HEK293 (cell line): ENCODE results near the gene PHF13.

Experiments
- CTCF ChIA-PET: fragments of 350-600 bp; formaldehyde crosslinking; extraction: SDS; loops from one replicate; lab custom pipeline; 2021; ENCODE audit warnings: antibody characterized with exemption; lab: Yijun Ruan, JAX
- POLR2A ChIA-PET: fragments of 300-600 bp; formaldehyde crosslinking; extraction: SDS; loops from one replicate; lab custom pipeline; 2020; ENCODE audit warnings: antibody characterized with exemption, inconsistent platforms; lab: Yijun Ruan, JAX
- H3K27ac ChIP-seq: fragments of 200-500 bp; sonication (Bioruptor generic); 2 replicates; pipeline ENCODE4 v1.5.1; 2014; ENCODE audit warnings: low read depth, low read length, control low read depth, inconsistent platforms; ENCODE audit errors: extremely low read depth
- H3K36me3 ChIP-seq, 2 experiments: fragments of 200-500 bp in 1 of 2; sonication (Bioruptor generic) in 1 of 2; 1 replicate in 1 of 2; 2 replicates in 1 of 2; pipeline ENCODE4 v1.5.1; 2014 to 2017; ENCODE audit warnings: inconsistent platforms in 2 of 2, low read length in 2 of 2; ENCODE audit not compliant: control insufficient read depth in 2 of 2, insufficient read depth in 1 of 2
- H3K4me1 ChIP-seq: fragments of 200-500 bp; sonication (Bioruptor generic); 2 replicates; pipeline ENCODE4 v1.5.1; 2014; ENCODE audit warnings: mild to moderate bottlenecking, low read length, inconsistent platforms; ENCODE audit not compliant: control insufficient read depth, insufficient read depth
- H3K4me3 ChIP-seq: 2 replicates; pipeline ENCODE4 v1.5.1; 2011; ENCODE audit warnings: low read depth, mild to moderate bottlenecking, control low read depth, low read length, moderate library complexity
- H3K9me3 ChIP-seq: fragments of 200-500 bp; sonication (Bioruptor generic); 2 replicates; pipeline ENCODE4 v1.5.1; 2014; ENCODE audit warnings: low read depth, low read length, inconsistent platforms; ENCODE audit not compliant: control insufficient read depth, insufficient read depth
- HOXC10 ChIP-seq: sonication (generic); formaldehyde crosslinking; IDR thresholded peaks from 2 replicates; pipeline ENCODE4 v1.8.1; 2023; ENCODE audit warnings: mild to moderate bottlenecking, missing genetic modification reagents
- MEIS1 ChIP-seq: sonication (generic); formaldehyde crosslinking; IDR thresholded peaks from 2 replicates; pipeline ENCODE4 v1.8.1; 2022; ENCODE audit warnings: missing genetic modification reagents, mild to moderate bottlenecking, borderline replicate concordance
- MYNN ChIP-seq: fragments of 450-650 bp; formaldehyde crosslinking; IDR thresholded peaks from 2 replicates; pipeline ENCODE4 v1.5.1; 2016; ENCODE audit warnings: missing biosample characterization, missing genetic modification characterization, borderline replicate concordance
- SP7 ChIP-seq: fragments of 450-650 bp; formaldehyde crosslinking; IDR thresholded peaks from 2 replicates; pipeline ENCODE4 v1.5.1; 2016; ENCODE audit warnings: missing biosample characterization, missing genetic modification characterization
- TCF7L2 ChIP-seq: IDR thresholded peaks from 2 replicates; pipeline ENCODE4 v1.6.1; 2011; ENCODE audit warnings: low read depth, mild to moderate bottlenecking, inconsistent platforms, low read length, moderate library complexity, borderline replicate concordance
- ZBTB49 ChIP-seq: fragments of 450-650 bp; formaldehyde crosslinking; IDR thresholded peaks from 2 replicates; pipeline ENCODE4 v1.5.1; 2016; ENCODE audit warnings: missing biosample characterization, missing genetic modification characterization, low read depth
- ZNF112 ChIP-seq: fragments of 450-650 bp; formaldehyde crosslinking; IDR thresholded peaks from 2 replicates; pipeline ENCODE4 v1.5.0; 2017; ENCODE audit warnings: missing biosample characterization, missing genetic modification characterization
- ZNF121 ChIP-seq: fragments of 450-650 bp; formaldehyde crosslinking; IDR thresholded peaks from 2 replicates; pipeline ENCODE4 v1.5.1; 2016; ENCODE audit warnings: missing biosample characterization, missing genetic modification characterization
- ZNF184 ChIP-seq: fragments of 450-650 bp; IDR thresholded peaks from 2 replicates; pipeline ENCODE4 v1.5.1; 2018; ENCODE audit warnings: missing biosample characterization, mild to moderate bottlenecking, missing genetic modification characterization
- ZNF248 ChIP-seq: fragments of 450-650 bp; formaldehyde crosslinking; IDR thresholded peaks from 2 replicates; pipeline ENCODE4 v1.5.1; 2017; ENCODE audit warnings: missing biosample characterization, missing genetic modification characterization
- ZNF473 ChIP-seq: fragments of 450-650 bp; formaldehyde crosslinking; IDR thresholded peaks from 2 replicates; pipeline ENCODE4 v1.5.1; 2017; ENCODE audit warnings: missing biosample characterization, missing genetic modification characterization
- ZNF529 ChIP-seq: fragments of 450-650 bp; formaldehyde crosslinking; IDR thresholded peaks from 2 replicates; pipeline ENCODE4 v1.5.1; 2017; ENCODE audit warnings: missing genetic modification characterization, missing biosample characterization; ENCODE audit not compliant: insufficient replicate concordance
- ZNF658 ChIP-seq: fragments of 450-650 bp; formaldehyde crosslinking; IDR thresholded peaks from 2 replicates; pipeline ENCODE4; 2016; ENCODE audit warnings: missing biosample characterization, missing genetic modification characterization
- ZNF701 ChIP-seq: fragments of 450-650 bp; formaldehyde crosslinking; IDR thresholded peaks from 2 replicates; pipeline ENCODE4 v1.5.1; 2016; ENCODE audit warnings: missing biosample characterization, missing genetic modification characterization
- TF ChIP-seq, protein P1 (sequence below): IDR thresholded peaks from 2 replicates; pipeline ENCODE4 v1.6.1; 2011; ENCODE audit warnings: mild to moderate bottlenecking, low read depth, low read length, borderline replicate concordance
- TF ChIP-seq, protein P2 (sequence below): fragments of 450-650 bp; formaldehyde crosslinking; IDR thresholded peaks from 2 replicates; pipeline ENCODE4 v1.5.1; 2016; ENCODE audit warnings: missing biosample characterization, missing genetic modification characterization

The PHF13 gene

DNA sequence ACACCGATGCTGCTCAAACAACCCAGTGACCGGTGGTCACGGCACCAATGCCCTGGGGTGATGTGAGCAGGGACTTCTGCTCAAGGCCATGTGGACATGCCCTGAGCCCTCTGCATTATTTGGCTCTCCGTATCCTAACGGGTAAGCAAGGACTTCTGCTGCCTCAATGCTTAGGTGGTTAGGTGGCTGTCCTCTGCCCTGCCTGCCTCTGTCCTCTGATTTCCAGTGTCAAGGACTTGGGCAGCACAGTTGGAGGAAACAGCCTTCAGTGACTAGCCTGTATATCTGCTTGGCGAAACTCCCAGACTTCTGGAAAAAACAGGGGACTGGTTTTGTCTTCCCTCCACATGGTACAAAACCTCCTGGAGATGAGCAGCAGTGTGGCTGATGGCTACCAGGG is 53.6 kb downstream of the PHF13 start:
- TF ChIP-seq ZNF248 (tag by site-specific recombination), result no peak
- no peak for TF ChIP-seq MEIS1 (CRISPR knock-in tag)
- no peak for TF ChIP-seq ZNF473 (tag by site-specific recombination)
- no peak for TF ChIP-seq ZBTB49
- TF ChIP-seq ZNF529 (tag by site-specific recombination), result no peak
- TF ChIP-seq, protein P1, sequence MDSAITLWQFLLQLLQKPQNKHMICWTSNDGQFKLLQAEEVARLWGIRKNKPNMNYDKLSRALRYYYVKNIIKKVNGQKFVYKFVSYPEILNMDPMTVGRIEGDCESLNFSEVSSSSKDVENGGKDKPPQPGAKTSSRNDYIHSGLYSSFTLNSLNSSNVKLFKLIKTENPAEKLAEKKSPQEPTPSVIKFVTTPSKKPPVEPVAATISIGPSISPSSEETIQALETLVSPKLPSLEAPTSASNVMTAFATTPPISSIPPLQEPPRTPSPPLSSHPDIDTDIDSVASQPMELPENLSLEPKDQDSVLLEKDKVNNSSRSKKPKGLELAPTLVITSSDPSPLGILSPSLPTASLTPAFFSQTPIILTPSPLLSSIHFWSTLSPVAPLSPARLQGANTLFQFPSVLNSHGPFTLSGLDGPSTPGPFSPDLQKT, result no peak
- TF ChIP-seq ZNF184 (tag by site-specific recombination), result no peak
- no peak for TF ChIP-seq MYNN (tag by site-specific recombination)
- H3K9me3 ChIP-seq, result no peaks in the 10 kb centered on the region
- no peak overlapping the region for H3K27ac ChIP-seq
- H3K4me3 ChIP-seq, result no peak overlapping the region
- H3K4me1 ChIP-seq, result no peaks in the 10 kb centered on the region
- ChIA-PET POLR2A (no interaction called here), CTCF (interaction anchor here (0.6 kb wide), 1 partner anchor 19 kb away, joined by 4 read pairs; no protein-coding TSS in a partner anchor)
- peaks cover 0 to 57% of the 10 kb centered on the region in 2 experiments; a peak in 2 of 3 replicates for H3K36me3 ChIP-seq

DNA sequence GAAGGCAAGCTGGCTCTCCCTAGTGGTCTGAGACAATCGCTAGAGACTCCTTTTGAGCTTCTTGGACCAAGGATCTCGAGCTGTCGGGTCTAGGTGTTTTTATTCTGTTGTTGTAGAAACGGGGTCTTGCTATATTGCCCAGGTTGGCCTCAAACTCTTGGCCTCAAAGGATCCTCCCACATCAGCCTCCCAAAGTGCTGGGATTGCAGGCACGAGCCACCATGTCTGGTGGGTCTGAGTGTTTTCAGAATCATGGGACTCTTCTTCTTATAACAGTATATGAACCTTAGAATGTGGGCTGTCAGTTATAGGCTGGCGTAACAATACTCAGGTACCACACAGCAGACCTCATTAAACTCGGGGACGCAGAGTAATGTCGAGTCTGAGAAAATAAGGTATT is 55.0 kb downstream of the PHF13 start:
- H3K36me3 ChIP-seq, result peaks cover 0 to 56% of the 10 kb centered on the region in 2 experiments; a peak in 2 of 3 replicates
- ChIA-PET CTCF (interaction anchor here (0.6 to 0.8 kb wide), 3 partner anchors 9 to 57 kb away, joined by 3 to 4 read pairs (median 4); partner anchors contain the start of gene DNAJC11), POLR2A (no interaction called here)
- no peaks in the 10 kb centered on the region for H3K9me3 ChIP-seq
- TF ChIP-seq, protein P2, sequence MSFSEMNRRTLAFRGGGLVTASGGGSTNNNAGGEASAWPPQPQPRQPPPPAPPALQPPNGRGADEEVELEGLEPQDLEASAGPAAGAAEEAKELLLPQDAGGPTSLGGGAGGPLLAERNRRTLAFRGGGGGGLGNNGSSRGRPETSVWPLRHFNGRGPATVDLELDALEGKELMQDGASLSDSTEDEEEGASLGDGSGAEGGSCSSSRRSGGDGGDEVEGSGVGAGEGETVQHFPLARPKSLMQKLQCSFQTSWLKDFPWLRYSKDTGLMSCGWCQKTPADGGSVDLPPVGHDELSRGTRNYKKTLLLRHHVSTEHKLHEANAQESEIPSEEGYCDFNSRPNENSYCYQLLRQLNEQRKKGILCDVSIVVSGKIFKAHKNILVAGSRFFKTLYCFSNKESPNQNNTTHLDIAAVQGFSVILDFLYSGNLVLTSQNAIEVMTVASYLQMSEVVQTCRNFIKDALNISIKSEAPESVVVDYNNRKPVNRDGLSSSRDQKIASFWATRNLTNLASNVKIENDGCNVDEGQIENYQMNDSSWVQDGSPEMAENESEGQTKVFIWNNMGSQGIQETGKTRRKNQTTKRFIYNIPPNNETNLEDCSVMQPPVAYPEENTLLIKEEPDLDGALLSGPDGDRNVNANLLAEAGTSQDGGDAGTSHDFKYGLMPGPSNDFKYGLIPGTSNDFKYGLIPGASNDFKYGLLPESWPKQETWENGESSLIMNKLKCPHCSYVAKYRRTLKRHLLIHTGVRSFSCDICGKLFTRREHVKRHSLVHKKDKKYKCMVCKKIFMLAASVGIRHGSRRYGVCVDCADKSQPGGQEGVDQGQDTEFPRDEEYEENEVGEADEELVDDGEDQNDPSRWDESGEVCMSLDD (tag by site-specific recombination), result no peak
- TF ChIP-seq ZNF121 (tag by site-specific recombination) (peak; percentile 54), TCF7L2 (no peak)
- no peak overlapping the region for H3K4me3 ChIP-seq
- no peak overlapping the region for H3K27ac ChIP-seq
- H3K4me1 ChIP-seq, result no peaks in the 10 kb centered on the region

DNA sequence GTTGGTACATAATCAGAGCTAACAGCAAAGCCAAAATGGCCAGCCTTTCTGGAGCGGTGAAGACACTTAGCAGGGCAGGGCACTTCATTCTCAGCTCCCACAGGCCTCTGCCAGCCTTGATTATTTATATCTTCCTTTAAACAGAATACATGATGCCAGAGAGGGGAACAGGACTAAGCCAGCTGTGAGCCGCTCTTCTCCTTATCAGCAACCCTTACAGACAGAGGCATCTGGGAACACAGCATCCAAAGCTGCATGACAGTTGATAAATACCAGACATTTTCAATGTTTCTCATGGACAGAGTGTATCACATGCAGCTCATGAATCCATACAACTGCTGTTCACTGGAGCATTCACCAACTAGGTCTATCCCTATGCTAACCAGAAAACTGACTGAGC is 59.0 kb downstream of the PHF13 start:
- Histone ChIP-seq H3K9me3 (no peaks in the 10 kb centered on the region), H3K4me3 (no peak overlapping the region), H3K27ac (no peak overlapping the region), H3K36me3 (peaks cover 26 to 55% of the 10 kb centered on the region in 2 experiments; a peak in 2 of 3 replicates), H3K4me1 (no peaks in the 10 kb centered on the region)
- TF ChIP-seq ZNF184 (tag by site-specific recombination) (no peak), ZNF658 (tag by site-specific recombination) (no peak), HOXC10 (CRISPR knock-in tag) (no peak), ZNF112 (no peak), ZNF701 (no peak), SP7 (tag by site-specific recombination) (no peak)
- POLR2A ChIA-PET, result no interaction called here
- CTCF ChIA-PET, result interaction anchor here (0.6 kb wide), 1 partner anchor 26 kb away, joined by 3 read pairs; no protein-coding TSS in a partner anchor
